GM12874 (cell line): ENCODE data around the gene EGFL7.

ENCODE experiments used
- TF ChIP-seq, protein P1 (sequence below): IDR thresholded peaks from 2 replicates; pipeline ENCODE4 v1.5.1; 2011; ENCODE audit warnings: low read depth, mild to moderate bottlenecking, control low read depth, low read length, moderate library complexity; ENCODE audit not compliant: insufficient read depth

EGFL7 gene

DNA sequence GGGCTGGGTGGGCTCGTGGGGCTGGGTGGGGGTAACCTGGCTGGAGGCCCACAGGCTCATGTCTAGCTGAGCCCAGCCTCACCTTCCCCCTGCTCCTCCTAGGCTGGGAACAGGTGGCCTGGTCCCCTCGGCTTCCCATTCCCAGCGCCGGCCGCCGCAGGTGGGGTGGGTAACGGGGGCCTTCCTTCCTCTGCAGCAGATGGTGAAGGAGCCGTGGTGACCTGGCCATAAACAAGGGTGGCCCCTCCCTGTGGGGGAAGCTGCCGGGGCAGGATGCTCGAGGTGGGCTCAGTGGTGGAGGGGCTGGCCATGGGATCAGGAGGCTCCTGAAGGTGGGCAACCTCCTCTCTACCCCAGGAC, 41.0 kb upstream of the EGFL7 start:
- TF ChIP-seq, protein P1, sequence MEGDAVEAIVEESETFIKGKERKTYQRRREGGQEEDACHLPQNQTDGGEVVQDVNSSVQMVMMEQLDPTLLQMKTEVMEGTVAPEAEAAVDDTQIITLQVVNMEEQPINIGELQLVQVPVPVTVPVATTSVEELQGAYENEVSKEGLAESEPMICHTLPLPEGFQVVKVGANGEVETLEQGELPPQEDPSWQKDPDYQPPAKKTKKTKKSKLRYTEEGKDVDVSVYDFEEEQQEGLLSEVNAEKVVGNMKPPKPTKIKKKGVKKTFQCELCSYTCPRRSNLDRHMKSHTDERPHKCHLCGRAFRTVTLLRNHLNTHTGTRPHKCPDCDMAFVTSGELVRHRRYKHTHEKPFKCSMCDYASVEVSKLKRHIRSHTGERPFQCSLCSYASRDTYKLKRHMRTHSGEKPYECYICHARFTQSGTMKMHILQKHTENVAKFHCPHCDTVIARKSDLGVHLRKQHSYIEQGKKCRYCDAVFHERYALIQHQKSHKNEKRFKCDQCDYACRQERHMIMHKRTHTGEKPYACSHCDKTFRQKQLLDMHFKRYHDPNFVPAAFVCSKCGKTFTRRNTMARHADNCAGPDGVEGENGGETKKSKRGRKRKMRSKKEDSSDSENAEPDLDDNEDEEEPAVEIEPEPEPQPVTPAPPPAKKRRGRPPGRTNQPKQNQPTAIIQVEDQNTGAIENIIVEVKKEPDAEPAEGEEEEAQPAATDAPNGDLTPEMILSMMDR = no peak

DNA sequence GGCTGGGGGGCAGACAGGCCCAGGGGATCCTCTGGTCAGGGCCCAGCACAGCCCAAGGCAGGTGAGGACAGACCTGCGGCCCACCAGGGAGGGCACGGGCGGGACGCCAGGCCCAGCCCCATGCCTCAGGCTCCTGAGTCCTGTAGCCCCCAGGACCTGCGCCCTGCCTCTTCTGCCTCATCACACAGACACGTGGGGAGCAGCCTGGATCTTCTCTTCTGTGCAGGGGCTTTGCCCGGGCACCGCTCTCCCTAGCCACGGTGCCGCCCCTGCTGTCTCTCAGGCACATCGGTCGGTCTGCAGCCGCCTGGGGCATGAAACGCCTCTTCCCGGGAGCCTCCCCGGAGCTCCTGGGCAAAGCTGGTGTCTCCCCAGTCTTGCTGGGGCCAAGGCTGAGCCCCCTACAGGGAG, 40.2 kb upstream of the EGFL7 start:
- TF ChIP-seq, protein P1 = no peak

DNA sequence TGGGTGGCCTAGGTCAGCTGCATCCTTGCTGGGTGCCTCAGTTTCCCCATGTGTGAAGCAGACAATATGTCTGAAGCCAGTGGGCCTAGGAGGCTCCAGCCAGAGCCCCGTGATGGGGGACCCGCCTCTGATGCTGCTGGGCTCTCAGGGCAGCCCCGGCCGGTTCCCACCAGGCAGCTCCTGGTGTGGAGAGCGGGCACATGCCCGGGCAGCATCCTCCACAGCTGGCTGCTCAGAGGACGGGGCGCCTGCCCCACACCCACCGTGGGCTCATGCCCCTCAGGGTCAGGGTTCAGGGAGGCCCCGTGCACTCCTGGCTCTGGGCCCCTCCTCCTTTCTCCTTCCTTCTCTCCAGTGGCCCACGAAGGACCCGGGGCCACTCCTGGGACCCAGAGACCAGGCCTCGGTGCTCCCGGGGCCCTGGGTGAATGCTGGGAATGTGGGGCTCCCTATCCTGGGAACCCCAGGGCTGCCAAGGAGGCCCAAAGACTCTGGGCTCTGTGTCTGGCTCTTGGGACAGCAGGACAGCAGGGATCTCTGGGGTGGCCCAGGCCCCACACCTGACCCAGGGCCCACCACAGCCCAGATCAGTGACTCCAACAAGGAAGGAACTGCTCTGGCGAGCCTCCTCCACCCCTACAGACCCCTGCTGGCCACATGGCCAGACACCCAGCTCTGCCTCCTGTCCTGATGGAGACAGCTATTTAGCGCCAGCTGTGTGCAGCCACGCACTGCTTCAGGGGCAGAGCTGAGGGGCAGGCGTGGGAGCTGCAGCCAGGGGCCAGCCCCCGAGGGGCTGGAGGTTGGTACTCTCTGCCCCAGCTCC, 39.5 kb upstream of the EGFL7 start:
- TF ChIP-seq, protein P1 = no peak

DNA sequence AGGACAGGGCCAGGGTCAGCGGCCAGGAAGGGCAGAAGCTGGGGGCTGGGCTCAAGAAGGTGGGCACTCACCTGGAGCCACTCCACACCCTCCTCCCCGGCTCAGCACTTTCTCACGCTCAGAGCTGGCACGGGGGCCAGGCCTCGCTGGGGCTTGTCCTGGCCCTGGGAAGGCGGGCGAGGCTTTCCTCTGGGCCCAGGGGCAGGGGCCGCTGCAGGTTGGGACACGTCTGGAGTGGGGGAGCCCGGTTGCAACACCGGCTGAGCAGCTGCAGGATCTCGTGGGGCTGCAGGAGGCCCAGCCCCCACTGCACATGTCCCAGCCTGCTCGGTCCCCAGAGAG, 38.9 kb upstream of the EGFL7 start:
- TF ChIP-seq, protein P1 = no peak

DNA sequence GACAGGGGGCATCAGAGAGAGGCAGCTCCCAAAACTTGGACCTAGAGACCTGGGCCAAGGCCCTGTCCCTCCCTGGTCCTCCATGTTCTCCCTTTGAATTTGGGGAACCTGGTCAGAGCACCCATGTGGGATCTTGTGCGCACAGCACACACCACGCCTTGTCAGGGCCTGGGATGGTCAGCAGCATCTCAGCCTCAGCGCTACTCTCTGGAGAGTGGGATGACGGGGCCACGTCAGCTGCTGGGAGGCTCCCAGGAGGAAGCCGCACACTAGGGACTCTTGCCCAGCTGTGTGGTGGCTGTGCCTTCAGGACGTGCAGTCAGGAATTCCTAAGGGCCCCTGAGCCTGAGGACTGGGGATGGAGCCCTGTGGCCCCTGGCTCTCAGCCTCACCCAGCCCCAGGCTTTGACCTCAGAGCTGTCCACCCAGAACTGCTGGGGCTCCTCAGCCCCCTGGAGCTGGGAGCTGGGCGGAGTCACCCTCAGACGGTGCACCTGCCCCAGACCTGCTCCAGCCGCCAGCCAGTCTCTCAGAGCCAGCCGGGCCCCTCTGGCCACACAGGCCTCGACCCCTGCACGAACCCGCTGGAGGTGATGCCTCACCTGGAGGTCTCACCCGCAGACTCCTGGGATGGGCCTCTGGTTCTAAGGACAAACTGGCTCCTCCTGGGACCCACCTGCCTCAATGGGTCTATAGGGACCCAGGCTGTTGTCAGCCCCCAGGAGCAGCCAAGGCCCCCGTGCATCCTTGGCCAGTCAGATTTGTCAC, 38.3 kb upstream of the EGFL7 start:
- TF ChIP-seq, protein P1 = no peak

DNA sequence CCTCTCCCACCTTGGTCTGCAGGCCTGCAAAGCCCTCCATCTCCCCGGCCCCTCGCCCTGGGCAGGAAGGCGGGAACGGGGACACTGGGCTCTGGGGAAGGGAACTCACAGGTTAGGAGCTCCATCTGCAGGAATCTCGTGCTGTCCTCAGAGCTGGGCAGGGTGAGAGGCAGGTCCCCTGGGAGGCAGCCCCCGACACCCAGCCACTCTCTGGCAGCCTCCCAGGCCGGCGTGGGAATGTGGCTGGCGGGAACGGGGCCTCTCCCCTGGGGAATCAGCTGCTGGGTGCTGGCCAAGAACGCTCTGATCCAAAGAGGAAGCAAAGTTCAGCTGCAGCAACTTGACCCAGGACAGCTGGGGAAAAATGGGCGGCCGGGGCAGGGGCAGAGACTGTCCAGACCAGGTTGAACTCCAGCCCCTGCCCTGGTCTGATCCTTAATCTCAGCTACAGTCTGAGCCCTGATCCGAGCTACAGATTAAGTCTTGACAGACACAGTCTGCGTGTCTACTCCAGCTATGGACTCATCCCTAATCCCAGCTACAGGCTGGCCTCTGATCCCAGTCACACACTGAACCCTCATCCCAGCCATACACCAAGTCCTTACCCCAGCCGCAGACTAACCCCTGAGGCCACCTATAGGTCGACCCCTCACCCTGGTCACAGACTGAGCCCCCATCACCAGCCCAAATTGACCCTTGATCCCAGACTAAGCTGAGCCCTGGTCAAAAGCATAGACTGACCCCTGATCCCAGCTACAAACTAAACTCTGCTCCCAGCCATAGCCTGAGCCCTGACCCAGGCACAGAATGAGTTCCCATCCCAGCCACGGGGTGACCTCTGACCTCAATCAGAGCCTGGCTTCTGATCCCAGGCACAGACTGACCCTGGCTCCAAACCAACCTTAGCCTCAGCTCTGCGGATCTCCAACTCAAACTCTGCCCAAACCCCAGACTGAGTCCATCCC, 37.3 kb upstream of the EGFL7 start:
- TF ChIP-seq, protein P1 = no peak

- TF ChIP-seq, protein P1 = no peak
Observed at GRCh38 chr9:136626066-136626725, 36.5 kb upstream of the EGFL7 start.
